Endodermal cell (in vitro differentiated cells): ENCODE data around the gene GOLGA6D. TPM values are rescaled to one million over a fixed set of nuclear protein-coding genes. Genes with fewer than 3 reads are reported as not detected.
"Not testable (repeated sequence)": the region's sequence is repeated elsewhere in the genome, so short reads cannot be mapped to it uniquely, and the experiment has no call there.

Experiments used
- DNase-seq: peaks from one replicate; pipeline ENCODE4 v3.0.0-alpha.2; 2017
- H3K27ac ChIP-seq: 2 replicates; pipeline ENCODE4 v1.5.1; 2013; ENCODE audit warnings: mild to moderate bottlenecking, low read depth, low read length, moderate library complexity
- H3K27me3 ChIP-seq: 2 replicates; pipeline ENCODE4 v1.6.1; 2013; ENCODE audit warnings: mild to moderate bottlenecking, low read length, moderate library complexity; ENCODE audit not compliant: insufficient read depth, control insufficient read depth, poor library complexity, severe bottlenecking
- H3K36me3 ChIP-seq: 2 replicates; pipeline ENCODE4 v1.7.0; 2013; ENCODE audit warnings: mild to moderate bottlenecking, low read length, moderate library complexity; ENCODE audit not compliant: control insufficient read depth, insufficient read depth
- H3K4me1 ChIP-seq: one replicate; pipeline ENCODE4 v1.7.0; 2013; ENCODE audit warnings: low read length; ENCODE audit not compliant: control insufficient read depth, insufficient read depth
- H3K4me3 ChIP-seq: 2 replicates; pipeline ENCODE4 v1.5.1; 2013; ENCODE audit warnings: mild to moderate bottlenecking, low read length, moderate library complexity
- H3K9ac ChIP-seq: 2 replicates; pipeline ENCODE4 v1.6.1; 2013; ENCODE audit warnings: mild to moderate bottlenecking, low read length, moderate library complexity; ENCODE audit not compliant: poor library complexity, severe bottlenecking; ENCODE audit errors: extremely low read depth
- H3K9me3 ChIP-seq: 2 replicates; pipeline ENCODE4 v1.6.1; 2013; ENCODE audit warnings: mild to moderate bottlenecking, low read length, moderate library complexity; ENCODE audit not compliant: control insufficient read depth
- H3K27ac Mint-ChIP-seq: 2 replicates; pipeline ENCODE4 v1.8.0; 2020; ENCODE audit warnings: mixed read lengths
- H3K27me3 Mint-ChIP-seq: 2 replicates; pipeline ENCODE4 v1.8.0; 2021; ENCODE audit warnings: mild to moderate bottlenecking, mixed read lengths; ENCODE audit not compliant: insufficient read depth
- H3K36me3 Mint-ChIP-seq: 2 replicates; pipeline ENCODE4 v1.8.0; 2020; ENCODE audit warnings: low read depth, mixed read lengths
- H3K4me1 Mint-ChIP-seq: 2 replicates; pipeline ENCODE4 v1.8.0; 2020; ENCODE audit warnings: mixed read lengths
- H3K4me3 Mint-ChIP-seq: 2 replicates; pipeline ENCODE4 v1.8.0; 2020; ENCODE audit warnings: mild to moderate bottlenecking, moderate library complexity, mixed read lengths
- H3K9me3 Mint-ChIP-seq: 2 replicates; pipeline ENCODE4 v1.8.0; 2020; ENCODE audit warnings: mild to moderate bottlenecking, mixed read lengths
- CTCF ChIP-seq: fragments of 200-600 bp; sonication (generic); conservative IDR thresholded peaks from 2 replicates; pipeline ENCODE4 v1.5.0; 2021; ENCODE audit warnings: antibody characterized with exemption, mild to moderate bottlenecking
- WGBS, 2 experiments: methylation state at CpG; one replicate each; pipeline versions ENCODE4 v1.1.5 to v1.1.7; 2013; ENCODE audit warnings: missing lambda C conversion rate in 2 of 2, mixed read lengths in 1 of 2; ENCODE audit not compliant: insufficient coverage in 1 of 2, insufficient read length in 1 of 2; 5-methylcytosine and 5-hydroxymethylcytosine counted together
- total RNA-seq, 2 donors: library from RNA; stranded (reverse); fragmentation: NEBNext Ultra II Directional in 1 of 2; extraction: Animal tissue kit (Norgen Biotek cat#: 25700) in 1 of 2; gene quantifications; 2 replicates in 1 of 2; 3 replicates in 1 of 2; pipeline ENCODE4 v1.2.1, GENCODE V29; 2021

Gene GOLGA6D
- total RNA-seq, 2 donors from 2014 or later: 0.11 to 0.24 TPM

- no peaks in the 10 kb centered on the region for H3K27me3 ChIP-seq
- no peak overlapping the region for H3K4me3 Mint-ChIP-seq
- no peaks in the 10 kb centered on the region for H3K4me1 ChIP-seq
- H3K9me3 Mint-ChIP-seq: no peaks in the 10 kb centered on the region
- DNase-seq: no peak
- H3K4me3 ChIP-seq: no peak overlapping the region
- no peak overlapping the region for H3K27ac ChIP-seq
- peaks cover 6% of the 10 kb centered on the region for H3K27me3 Mint-ChIP-seq
- H3K36me3 Mint-ChIP-seq: no peaks in the 10 kb centered on the region
- no peak overlapping the region for H3K9ac ChIP-seq
- H3K27ac Mint-ChIP-seq: no peak overlapping the region
- H3K36me3 ChIP-seq: no peaks in the 10 kb centered on the region
- no peaks in the 10 kb centered on the region for H3K4me1 Mint-ChIP-seq
- no peaks in the 10 kb centered on the region for H3K9me3 ChIP-seq
- TF ChIP-seq CTCF: no peak
- WGBS, 2 experiments: 82 to 93% methylated on average over 2 to 3 of the region's 3 CpGs
These were observed 44.9 kb downstream of the GOLGA6D start for GRCh38 chr15:75327491-75327890.

- no peak overlapping the region for H3K27ac ChIP-seq
- H3K9ac ChIP-seq: no peak overlapping the region
- WGBS, 2 experiments: 87 to 92% methylated on average over 5 to 10 of the region's 10 CpGs
These were observed 46.1 kb downstream of the GOLGA6D start for GRCh38 chr15:75328493-75329314.

DNA sequence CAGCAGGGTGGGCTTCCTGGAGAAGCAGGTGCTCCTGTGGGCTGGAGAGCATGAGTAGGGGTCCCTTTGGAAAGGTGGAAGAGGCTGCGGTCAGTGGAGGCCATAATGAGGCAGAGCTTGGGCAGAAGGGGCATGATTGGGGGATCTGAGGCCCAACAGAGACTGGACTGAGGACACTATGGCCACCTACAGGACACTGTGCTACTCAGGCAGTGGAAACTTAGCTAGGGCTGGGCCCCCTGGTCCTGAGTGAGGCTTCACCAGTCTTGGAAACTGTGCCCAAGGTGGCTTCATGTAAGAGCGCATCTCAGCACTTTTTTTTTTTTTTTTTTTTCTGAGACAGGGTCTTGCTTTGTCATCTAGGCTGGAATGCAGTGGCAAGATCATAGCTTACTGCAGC lies 46.9 kb downstream of the GOLGA6D start:
- Mint-ChIP-seq H3K36me3 (no peaks in the 10 kb centered on the region), H3K27me3 (no peaks in the 10 kb centered on the region), H3K9me3 (no peaks in the 10 kb centered on the region), H3K27ac (no peak overlapping the region), H3K4me1 (no peaks in the 10 kb centered on the region), H3K4me3 (no peak overlapping the region)
- H3K36me3 ChIP-seq: no peaks in the 10 kb centered on the region
- H3K27me3 ChIP-seq: no peaks in the 10 kb centered on the region
- 86 to 87% methylated on average over 2 of the region's 2 CpGs for WGBS, 2 experiments
- H3K27ac ChIP-seq: no peak overlapping the region
- no peaks in the 10 kb centered on the region for H3K9me3 ChIP-seq
- no peak for DNase-seq
- H3K9ac ChIP-seq: no peak overlapping the region
- TF ChIP-seq CTCF: peak; percentile 23
- no peaks in the 10 kb centered on the region for H3K4me1 ChIP-seq
- H3K4me3 ChIP-seq: no peak overlapping the region

More at GRCh38 chr15:75328493-75329314, 46.1 kb downstream of the GOLGA6D start:
- Mint-ChIP-seq H3K9me3 (no peaks in the 10 kb centered on the region), H3K27me3 (peaks cover 3% of the 10 kb centered on the region), H3K4me1 (no peaks in the 10 kb centered on the region), H3K36me3 (no peaks in the 10 kb centered on the region), H3K4me3 (no peak overlapping the region), H3K27ac (no peak overlapping the region)
- Histone ChIP-seq H3K9me3 (no peaks in the 10 kb centered on the region), H3K27me3 (no peaks in the 10 kb centered on the region), H3K4me1 (no peaks in the 10 kb centered on the region), H3K36me3 (no peaks in the 10 kb centered on the region), H3K4me3 (no peak overlapping the region)
- no peak for DNase-seq
- TF ChIP-seq CTCF: peak; percentile 41

- not testable (repeated sequence) for H3K27ac Mint-ChIP-seq, H3K9ac ChIP-seq, H3K4me3 ChIP-seq, H3K36me3 ChIP-seq, DNase-seq, H3K4me1 ChIP-seq, H3K9me3 Mint-ChIP-seq, H3K9me3 ChIP-seq, H3K27ac ChIP-seq, H3K36me3 Mint-ChIP-seq, H3K27me3 ChIP-seq, H3K4me3 Mint-ChIP-seq, H3K27me3 Mint-ChIP-seq
- peaks cover 14% of the 10 kb centered on the region for H3K4me1 Mint-ChIP-seq
- WGBS, 2 experiments: 84 to 88% methylated on average over 5 to 7 of the region's 7 CpGs
These were observed 49.5 kb downstream of the GOLGA6D start for GRCh38 chr15:75332093-75332492.

GRCh38 chr15:75333654-75334419 lies 51.2 kb downstream of the GOLGA6D start:
- peaks cover 14% of the 10 kb centered on the region for H3K4me1 Mint-ChIP-seq
- not testable (repeated sequence) for H3K9me3 ChIP-seq, DNase-seq, H3K9ac ChIP-seq, H3K27me3 ChIP-seq, H3K27ac ChIP-seq, H3K36me3 ChIP-seq, H3K36me3 Mint-ChIP-seq, H3K27me3 Mint-ChIP-seq, H3K9me3 Mint-ChIP-seq, H3K4me1 ChIP-seq, H3K4me3 Mint-ChIP-seq, H3K4me3 ChIP-seq, H3K27ac Mint-ChIP-seq
- whole genome bisulfite sequencing, 2 experiments: 87 to 95% methylated on average over 9 to 14 of the region's 15 CpGs
